Measurements from ENCODE around the gene ZFTA. TPM values are rescaled to one million over a fixed set of nuclear protein-coding genes. Genes with fewer than 3 reads are reported as not detected.

The ZFTA gene
- total RNA-seq, 1 donor from 2014 or later: 41.7 TPM

DNA sequence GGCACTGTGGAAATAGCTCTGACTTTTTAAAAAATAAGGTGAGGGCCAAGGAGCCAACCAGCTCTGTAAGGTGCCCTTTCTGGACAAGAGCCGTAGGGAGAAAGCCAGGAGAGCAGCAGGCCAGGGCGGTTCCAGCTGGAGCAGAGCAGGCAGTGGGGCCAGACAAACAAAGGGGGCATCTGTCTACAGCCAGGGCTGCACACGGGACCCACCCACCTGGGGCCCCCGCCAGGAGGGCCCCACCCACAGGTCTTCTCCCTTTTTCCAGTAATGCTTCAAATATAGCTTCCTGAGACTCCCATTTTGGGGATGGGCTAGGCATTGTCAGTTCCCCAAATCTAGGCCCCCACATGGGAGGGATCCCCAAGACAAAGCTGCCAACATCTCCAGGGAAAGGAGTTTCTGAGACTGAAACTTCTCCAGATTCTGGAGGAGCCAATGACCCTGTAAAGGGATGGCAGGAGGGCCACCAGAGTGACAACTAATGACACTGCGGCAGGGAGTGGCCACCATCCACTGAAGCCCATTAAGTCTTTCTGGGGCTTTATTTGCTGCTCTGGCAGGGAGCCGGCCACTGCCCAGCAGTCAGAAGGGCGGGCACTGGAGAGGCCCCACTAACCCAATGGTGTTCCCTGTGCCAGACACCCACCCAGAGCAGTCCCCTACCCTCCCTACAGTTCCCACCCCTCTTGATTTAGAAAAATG is 1.9 kb downstream of the ZFTA start:
- TF ChIP-seq, protein P1, sequence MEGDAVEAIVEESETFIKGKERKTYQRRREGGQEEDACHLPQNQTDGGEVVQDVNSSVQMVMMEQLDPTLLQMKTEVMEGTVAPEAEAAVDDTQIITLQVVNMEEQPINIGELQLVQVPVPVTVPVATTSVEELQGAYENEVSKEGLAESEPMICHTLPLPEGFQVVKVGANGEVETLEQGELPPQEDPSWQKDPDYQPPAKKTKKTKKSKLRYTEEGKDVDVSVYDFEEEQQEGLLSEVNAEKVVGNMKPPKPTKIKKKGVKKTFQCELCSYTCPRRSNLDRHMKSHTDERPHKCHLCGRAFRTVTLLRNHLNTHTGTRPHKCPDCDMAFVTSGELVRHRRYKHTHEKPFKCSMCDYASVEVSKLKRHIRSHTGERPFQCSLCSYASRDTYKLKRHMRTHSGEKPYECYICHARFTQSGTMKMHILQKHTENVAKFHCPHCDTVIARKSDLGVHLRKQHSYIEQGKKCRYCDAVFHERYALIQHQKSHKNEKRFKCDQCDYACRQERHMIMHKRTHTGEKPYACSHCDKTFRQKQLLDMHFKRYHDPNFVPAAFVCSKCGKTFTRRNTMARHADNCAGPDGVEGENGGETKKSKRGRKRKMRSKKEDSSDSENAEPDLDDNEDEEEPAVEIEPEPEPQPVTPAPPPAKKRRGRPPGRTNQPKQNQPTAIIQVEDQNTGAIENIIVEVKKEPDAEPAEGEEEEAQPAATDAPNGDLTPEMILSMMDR (conservative IDR thresholded peaks at IDR 0.05): no peak
- Mint-ChIP-seq H3K4me3 (peak overlapping the region; percentile 96), H3K36me3 (peaks cover 7% of the 10 kb centered on the region), H3K27me3 (peaks cover 19% of the 10 kb centered on the region), H3K27ac (peak overlapping the region; percentile 7), H3K4me1 (ENCODE audit: unreplicated experiment) (peaks cover 28% of the 10 kb centered on the region), H3K9me3 (no peaks in the 10 kb centered on the region)
- DNase-seq (ENCODE audit: extremely low spot score, unreplicated experiment): no peak

DNA sequence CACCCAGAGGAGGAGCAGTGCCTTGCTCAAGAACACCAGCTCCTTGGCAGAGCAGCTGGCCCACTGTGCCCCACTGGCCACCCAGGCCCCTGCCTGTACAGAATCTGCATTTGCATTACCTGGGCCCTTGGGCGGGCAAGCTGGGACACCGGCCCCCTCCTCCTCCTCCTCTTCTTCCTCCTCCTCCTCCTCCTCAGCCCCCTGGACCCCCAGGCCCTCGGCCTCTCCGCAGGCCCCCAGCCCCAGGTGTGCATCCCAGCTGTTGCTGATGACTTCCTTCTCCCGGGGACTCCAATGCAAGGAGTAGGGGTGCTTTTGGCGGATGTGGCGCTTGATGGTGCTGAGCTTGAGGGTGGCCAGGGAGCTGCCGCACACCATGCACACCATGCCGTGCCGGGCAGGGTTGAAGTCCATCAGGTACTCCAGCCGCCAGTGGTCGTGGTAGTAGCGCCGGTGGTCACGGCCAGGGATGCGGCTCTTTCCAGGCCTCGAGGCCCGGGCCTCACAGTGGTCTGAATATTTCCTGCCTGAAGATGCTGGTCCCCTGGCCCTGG is 2.8 kb downstream of the ZFTA start:
- Mint-ChIP-seq H3K4me3 (peak overlapping the region; percentile 96), H3K36me3 (peaks cover 7% of the 10 kb centered on the region), H3K27me3 (peaks cover 13% of the 10 kb centered on the region), H3K9me3 (no peaks in the 10 kb centered on the region), H3K4me1 (ENCODE audit: unreplicated experiment) (peaks cover 23% of the 10 kb centered on the region), H3K27ac (peak overlapping the region; percentile 74)
- TF ChIP-seq, protein P1 (conservative IDR thresholded peaks at IDR 0.05): no peak
- no peak for DNase-seq (ENCODE audit: extremely low spot score, unreplicated experiment)

DNA sequence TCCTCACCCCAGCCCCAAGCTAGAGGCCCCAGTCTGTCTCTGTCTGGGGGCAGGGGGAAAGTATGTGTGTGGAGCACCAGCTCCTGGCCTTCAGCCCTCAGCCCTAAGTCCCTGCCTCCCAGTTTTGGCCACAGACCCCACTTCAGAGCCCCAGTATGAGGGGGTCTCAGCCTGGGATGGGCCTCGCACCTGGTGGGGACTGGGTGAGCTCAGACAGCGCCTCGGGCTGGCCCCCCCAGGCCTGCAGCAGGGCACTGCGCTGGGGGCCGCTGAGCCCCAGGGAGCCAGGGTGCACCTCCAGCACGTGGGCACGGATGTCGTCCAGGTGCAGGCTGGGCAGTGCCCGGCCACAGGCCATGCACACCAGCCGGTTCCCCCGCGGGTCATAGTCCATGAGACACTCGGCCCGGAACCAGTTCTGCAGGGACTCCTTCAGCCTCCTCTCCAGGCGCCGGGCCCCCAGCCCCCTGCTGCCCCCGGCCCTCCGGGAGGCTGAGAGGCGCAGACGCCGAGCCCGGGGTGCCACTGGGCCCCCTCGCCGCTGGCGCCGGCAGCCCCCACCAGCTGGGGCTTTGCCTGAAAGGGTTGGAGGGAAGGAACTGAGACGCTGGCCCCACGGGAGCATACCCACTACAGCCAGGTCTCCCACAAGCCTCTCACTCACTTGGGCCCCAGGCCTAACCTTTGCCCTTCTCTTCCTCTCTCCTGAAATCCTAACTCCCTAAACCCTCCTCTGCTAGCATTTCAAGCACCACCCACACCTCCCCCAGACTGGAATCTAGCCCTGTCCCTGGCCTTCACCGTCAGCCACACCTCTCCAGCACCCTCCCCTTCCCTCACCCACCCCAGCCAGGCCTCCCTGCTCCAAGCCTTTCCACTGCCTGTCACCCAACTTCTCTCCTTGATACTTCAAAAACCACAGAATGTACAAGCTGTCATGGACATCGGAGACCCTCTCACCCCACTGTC is 3.6 kb downstream of the ZFTA start:
- H3K4me1 Mint-ChIP-seq (ENCODE audit: unreplicated experiment): peaks cover 23% of the 10 kb centered on the region
- peak overlapping the region; percentile 72 for H3K4me3 Mint-ChIP-seq
- peak overlapping the region; percentile 74 for H3K27ac Mint-ChIP-seq
- peaks cover 5% of the 10 kb centered on the region for H3K27me3 Mint-ChIP-seq
- H3K36me3 Mint-ChIP-seq: peaks cover 7% of the 10 kb centered on the region
- no peaks in the 10 kb centered on the region for H3K9me3 Mint-ChIP-seq
- TF ChIP-seq, protein P1 (conservative IDR thresholded peaks at IDR 0.05): no peak
- DNase-seq (ENCODE audit: extremely low spot score, unreplicated experiment): peak; percentile 71

DNA sequence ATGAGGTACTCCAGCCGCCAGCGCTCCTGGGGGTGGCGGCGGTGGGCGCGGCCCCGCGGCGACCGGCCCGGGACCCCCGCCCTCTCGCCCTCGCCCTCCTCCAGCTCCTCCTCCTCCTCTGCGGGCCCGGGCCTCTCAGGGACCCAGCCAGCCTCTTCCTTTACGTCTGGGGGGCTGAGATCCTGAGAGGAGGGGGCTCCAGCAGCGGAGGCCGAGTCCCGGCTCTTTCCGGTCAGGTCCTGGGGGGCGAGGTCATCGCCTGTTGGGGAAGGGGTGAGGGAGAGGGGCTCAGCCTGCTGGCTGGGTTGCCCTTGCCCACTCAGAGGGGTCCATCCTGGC is 4.3 kb downstream of the ZFTA start:
- H3K36me3 Mint-ChIP-seq: peaks cover 7% of the 10 kb centered on the region
- H3K9me3 Mint-ChIP-seq: no peaks in the 10 kb centered on the region
- H3K4me1 Mint-ChIP-seq (ENCODE audit: unreplicated experiment): peaks cover 23% of the 10 kb centered on the region
- TF ChIP-seq, protein P1 (conservative IDR thresholded peaks at IDR 0.05): no peak
- H3K27ac Mint-ChIP-seq: no peak overlapping the region
- H3K4me3 Mint-ChIP-seq: no peak overlapping the region
- peaks cover 5% of the 10 kb centered on the region for H3K27me3 Mint-ChIP-seq
- DNase-seq (ENCODE audit: extremely low spot score, unreplicated experiment): no peak

DNA sequence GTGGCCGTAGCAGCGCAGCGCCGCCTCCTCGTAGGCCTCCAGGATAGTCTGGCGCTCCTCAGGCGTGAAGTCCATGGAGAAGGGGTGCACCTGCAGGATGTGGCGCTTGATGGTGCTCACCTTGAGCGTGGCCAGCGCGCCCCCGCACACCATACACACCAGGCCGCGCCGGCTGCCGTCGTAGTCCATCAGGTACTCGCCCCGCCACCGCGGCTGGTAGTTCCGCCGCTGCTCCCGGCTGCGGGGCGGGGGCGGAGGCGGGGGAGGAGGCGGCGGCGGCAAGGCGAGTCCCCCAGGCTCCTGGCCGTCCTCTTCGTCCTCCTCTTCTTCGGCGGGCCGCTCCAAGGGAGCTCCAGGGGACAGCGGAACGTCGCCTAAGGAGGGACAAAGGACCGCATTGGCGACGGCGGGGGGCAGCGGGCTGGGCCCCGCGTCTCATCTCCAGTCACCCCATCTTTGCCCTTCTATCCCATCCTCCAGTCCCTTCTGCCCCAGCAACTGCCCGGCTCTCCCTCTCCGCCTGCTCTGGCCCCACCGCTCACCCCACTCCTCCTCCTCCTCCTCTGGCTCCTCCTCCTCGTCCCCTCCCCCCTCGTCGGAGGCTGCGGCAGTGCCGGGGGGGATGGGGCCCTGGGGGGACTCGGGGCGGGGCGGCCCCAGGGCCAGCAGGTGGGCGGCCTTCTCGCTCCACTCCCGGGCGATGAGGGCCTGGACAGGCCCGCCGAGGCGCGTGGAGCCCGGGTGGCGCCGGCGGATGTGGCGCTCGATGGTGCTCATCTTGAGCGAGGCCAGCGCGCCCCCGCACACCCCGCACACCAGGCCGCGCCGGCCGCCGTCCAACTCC is 4.9 kb downstream of the ZFTA start:
- Mint-ChIP-seq H3K4me1 (ENCODE audit: unreplicated experiment) (peaks cover 23% of the 10 kb centered on the region), H3K36me3 (peaks cover 7% of the 10 kb centered on the region), H3K9me3 (no peaks in the 10 kb centered on the region), H3K27me3 (peaks cover 5% of the 10 kb centered on the region), H3K27ac (no peak overlapping the region), H3K4me3 (no peak overlapping the region)
- TF ChIP-seq, protein P1 (conservative IDR thresholded peaks at IDR 0.05): no peak
- peak; percentile 70 for DNase-seq (ENCODE audit: extremely low spot score, unreplicated experiment)
